KG1 (cell line): Measurements from ENCODE around the gene RFTN2.
"Not testable (repeated sequence)": the region's sequence is repeated elsewhere in the genome, so short reads cannot be mapped to it uniquely, and the experiment has no call there.

Experiments used
- DNase-seq: peaks from one replicate; lab custom pipeline; 2025; lab: John Stamatoyannopoulos, UW

The RFTN2 gene

DNA sequence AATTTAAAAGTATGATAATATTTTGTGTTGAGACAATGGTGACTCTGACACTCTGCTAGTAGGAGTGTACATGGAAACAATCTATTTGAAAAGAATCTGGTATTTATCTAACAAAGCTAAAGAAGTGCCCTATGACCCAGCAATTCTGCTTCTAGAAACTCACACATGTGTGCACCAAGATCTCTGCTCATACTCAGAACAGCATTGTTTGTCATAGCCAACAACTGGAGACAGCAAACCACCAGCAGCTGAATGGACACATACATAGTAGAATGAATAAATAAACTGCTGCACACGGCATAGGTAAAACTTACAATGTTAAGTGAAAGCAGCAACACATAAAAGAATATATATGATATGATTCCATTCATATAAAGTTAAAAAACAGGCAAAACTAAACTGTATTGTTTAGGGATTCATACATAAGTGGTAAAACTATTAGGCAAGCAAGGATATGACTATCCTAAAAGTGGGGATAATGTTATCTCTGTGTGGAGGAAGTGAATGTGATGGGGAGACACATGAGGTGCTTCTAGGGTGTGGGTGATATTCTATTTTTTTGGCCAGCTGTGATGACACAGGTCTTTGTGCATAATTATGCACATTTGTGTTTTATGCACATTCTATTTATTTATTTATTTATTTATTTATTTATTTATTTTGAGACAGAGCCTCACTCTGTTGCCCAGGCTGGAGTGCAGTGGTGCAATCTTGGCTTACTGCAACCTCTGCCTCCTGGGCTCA, 71.1 kb downstream of the RFTN2 start:
- no peak for DNase-seq

DNA sequence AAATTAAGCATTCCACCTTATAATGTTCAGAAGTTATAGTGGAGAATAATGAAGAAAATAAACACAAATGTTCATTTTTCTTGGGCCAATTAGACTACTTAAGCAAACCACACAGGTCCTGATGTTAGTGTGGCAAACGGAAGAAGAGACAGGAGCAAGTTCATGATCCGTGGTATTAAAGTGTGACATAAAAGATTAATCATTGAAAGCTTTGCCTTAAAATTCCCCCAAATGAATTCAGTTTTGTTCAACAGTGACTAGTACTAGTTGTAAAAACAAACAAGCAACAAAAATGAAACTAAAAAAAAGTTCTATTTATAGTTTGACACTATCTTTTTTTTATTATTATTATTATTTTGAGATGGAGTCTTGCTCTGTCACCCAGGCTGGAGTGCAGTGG, 73.7 kb downstream of the RFTN2 start:
- no peak for DNase-seq

DNA sequence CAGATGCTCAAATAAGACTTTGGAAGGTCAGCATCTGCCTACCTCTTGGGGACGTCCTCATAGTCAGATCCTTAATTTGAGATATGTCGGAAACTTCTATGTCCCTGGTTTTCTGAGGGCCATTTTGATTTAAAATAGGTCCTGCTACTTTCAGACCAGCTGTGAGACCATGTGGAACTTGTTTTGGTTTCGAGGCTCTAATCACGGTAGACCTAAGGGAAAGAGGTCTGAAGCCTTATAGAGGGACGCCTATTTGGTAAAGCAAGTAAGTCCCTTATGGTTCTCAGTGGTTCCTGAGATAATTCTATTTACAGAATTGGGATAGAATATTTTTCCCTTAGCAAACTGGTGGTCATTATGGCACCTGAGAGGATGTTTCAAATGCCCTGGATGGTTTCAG, 75.1 kb downstream of the RFTN2 start:
- no peak for DNase-seq

DNA sequence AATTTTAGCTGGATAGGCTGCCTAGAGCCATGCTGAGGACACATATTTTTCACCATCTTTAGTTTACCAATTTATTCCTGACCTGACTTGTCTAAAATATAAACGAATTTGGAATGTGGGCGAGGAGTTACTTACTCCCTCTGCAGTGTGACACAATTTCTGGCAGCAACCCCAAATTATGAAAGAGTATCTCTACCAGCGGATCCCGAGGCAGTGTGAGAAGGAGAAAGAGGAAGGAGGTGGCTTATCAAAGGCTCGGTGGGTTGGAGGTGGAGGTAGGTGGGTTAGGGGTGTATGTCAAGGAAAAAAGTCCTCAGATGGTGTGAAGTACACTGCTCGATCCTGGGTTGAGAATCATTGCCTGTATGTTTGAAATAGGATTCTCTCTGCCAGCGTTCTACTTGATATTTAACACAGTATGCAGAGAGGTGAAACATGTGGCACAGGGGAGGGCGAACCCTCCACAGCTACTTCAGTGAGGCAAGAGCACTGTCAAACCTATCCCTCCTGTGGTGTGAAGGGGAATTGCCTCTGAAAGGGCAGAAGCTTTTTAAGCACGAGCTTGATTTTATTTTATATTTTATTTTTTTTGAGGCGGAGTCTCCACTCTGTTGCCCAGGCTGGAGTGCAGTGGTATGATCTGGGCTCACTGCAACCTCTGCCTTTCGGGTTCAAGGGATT, 76.0 kb downstream of the RFTN2 start:
- no peak for DNase-seq

DNA sequence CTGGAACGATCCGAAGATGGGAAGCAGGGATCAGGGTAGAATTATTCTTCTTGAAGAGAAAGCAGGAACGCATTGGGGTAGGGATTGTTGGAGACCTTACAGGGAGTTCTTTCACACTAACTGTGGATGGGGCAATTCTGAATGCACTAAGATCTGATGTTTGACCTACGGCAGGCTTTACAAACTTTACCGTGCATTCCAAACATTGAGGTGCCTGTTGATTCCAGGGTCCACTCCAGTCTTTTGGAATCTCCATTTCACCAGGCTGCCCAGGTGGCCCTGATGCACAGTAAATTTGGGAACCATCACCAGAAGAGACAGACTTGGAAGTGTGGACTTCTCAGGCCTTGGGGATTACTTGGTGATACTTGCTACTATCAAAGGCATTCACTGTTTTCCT, 76.9 kb downstream of the RFTN2 start:
- no peak for DNase-seq

DNA sequence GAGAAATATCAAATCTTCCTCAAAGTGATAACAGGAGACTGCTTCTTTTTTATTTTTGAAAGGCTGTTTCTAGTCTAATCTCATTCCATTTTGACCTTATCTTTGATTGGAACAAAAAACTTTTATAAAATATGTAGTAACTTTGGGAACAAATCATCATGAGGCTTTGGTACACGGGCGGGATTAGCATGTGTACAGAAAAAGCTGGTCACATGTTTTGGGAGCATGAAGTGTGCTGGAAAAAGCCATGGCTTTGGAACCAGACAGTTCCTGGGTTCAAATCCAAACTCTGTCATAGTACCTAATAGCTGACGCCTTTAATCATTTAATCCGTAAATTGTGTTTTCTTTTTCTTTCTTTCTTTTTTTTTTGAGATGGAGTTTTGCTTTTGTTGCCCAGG, 78.2 kb downstream of the RFTN2 start:
- no peak for DNase-seq

DNA sequence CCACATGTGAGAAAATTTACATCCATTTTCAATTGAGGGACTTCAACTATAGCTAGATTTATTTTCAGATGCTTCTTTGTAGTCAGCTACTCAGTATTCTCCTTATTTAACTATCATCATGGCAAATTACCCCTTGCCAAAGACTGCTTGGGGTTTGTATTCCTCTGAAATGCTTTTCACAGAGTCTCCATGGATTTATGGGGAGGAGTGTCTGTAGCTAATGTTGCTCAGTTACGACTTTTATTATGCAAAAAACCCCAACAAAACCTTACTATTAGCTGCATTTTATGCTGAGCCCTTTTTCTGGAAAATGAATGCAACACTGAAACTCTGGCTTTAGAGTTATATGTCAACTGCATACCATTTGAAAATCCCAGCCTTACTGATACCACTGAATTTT, 78.6 kb downstream of the RFTN2 start:
- no peak for DNase-seq

DNA sequence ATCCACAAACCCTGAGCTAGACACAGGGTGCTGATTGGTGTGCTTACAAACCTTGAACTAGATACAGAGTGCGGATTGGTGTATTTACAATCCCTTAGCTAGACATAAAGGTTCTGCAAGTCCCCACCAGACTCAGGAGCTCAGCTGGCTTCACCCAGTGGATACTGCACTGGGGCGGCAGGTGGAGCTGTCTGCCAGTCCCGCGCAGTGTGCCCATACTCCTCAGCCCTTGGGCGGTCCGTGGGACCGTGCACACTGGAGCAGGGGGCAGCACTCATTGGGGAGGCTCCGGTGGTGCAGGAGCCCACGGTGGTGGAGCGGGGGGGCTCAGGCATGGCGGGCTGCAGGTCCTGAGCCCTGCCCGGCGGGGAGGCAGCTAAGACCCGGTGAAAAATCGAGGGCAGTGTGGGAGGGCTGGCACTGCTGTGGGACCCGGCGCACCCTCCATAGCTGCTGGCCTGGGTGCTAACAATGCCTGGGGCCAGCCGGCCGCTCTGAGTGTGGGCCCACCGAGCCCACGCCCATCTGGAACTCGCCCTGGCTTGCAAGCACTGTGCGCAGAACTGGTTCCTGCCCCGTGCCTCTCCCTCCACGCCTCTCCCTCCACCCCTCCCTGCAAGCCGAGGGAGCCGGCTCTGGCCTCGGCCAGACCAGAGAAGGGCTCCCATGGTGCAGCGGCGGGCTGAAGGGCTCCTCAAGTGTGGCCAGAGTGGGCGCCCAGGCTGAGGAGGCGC, 83.9 kb downstream of the RFTN2 start:
- no peak for DNase-seq

DNA sequence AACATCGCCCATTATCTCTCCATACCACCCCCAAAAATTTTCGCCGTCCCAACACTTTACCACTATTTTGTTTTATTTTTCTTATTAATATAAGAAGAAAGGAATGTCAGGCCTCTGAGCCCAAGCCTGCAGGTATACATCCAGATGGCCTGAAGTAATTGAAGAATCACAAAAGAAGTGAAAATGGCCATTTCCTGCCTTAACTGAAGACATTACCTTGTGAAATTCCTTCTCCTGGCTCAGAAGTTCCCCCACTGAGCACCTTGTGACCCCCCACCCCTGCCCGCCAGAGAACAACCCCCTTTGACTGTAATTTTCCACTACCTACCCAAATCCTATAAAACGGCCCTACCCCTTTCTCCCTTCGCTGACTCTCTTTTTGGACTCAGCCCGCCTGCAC, 88.1 kb downstream of the RFTN2 start:
- not testable (repeated sequence) for DNase-seq

DNA sequence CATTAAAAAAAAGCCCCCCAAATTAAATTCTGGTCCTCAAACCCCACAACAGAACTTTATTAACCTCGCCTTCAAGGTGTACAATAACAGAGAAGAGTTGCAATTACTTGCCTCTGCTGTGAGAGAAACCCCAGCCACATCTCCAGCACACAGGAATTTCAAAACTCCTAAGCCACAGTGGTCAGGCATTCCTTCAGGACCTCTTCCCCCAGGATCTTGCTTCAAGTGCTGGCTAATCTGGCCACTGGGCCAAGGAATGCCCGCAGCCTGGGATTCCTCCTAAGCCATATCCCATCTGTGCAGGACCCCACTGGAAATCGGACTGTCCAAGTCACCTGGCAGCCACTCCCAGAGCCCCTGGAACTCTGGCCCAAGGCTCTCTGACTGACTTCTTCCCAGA, 95.2 kb downstream of the RFTN2 start:
- not testable (repeated sequence) for DNase-seq

DNA sequence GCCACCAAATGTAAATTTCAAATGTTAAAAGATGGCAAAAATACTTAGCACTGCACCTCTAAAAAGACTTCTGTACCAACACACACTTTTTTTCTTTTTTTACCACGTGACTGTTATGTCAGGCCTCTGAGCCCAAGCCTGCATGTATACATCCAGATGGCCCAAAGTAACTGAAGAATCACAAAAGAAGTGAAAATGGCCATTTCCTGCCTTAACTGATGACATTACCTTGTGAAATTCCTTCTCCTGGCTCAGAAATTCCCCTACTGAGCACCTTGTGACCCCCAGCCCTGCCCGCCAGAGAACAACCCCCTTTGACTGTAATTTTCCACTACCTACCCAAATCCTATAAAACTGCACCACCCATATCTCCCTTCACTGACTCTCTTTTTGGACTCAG, 97.1 kb downstream of the RFTN2 start:
- DNase-seq: not testable (repeated sequence)

DNA sequence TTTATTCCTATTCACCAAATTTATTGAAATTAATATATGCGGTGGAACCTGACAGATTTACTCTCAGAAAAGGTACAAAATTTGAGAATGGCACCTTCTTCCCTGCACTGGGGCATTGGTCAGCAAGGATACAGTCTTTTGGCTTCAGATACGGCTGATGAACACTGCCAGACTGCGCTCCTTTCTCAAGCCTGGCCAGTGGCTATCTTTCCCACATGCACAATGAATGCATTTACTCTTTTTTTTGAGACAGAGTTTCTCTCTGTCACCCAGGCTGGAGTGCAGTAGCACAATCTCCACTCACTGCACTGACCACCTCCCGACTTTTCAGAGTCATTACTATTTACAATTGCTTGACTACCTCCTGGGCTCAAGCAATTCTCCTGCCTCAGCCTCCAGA, 97.9 kb downstream of the RFTN2 start:
- no peak for DNase-seq

DNA sequence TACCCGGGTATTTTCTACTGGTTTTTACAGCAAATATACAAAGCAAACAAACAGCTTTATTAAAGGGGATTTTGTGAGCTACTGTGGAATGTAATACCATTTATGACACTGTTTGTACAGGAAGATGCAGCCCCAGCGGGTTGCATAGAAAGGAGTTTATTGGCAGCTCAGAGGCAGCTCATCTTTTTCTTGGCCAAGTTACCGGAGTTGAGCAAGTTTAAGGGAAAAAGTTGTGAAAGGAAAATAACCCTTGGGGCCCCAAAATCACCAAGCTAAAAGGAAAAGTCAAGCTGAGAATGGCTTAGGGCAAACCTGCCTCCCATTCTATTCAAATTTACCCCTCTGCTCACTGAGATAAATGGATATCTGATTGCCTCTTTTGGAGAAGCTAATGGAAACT, 98.8 kb downstream of the RFTN2 start:
- DNase-seq: no peak

DNA sequence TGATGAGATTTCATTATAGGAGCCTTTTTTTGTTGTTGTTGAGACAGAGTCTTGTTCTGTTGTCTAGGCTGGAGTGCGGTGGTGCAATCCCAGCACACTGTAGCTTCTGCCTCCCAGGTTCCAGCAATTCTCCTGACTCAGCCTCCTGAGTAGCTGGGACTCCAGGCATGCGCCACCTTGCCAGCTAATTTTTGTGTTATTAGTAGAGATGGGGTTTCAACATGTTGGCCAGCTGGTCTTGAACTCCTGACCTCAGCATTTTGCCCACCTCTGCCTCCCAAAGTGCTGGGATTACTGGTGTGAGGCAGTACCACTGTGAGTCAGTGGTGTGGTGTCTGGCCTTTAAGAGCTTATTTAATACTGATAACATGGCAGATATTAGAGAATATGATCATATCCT, 99.4 kb downstream of the RFTN2 start:
- DNase-seq: no peak

DNA sequence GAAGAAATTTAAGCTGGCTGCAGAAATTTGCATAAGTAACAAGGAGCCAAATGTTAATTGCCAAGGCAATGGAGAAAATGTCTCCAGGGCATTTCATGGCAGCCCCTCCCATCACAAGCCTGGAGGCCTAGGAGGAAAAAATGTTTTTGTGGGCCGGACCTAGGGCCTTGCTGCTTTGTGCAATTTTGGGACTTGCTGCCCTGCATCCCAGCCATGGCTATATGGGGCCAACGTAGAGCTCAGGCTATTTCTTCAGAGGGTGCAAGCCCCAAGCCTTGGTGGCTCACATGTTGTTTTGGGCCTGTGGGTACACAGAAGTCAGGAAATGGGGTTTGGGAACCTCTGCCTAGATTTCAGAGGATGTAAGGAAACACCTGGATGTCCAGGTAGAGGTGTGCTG, 101.8 kb downstream of the RFTN2 start:
- DNase-seq: no peak

DNA sequence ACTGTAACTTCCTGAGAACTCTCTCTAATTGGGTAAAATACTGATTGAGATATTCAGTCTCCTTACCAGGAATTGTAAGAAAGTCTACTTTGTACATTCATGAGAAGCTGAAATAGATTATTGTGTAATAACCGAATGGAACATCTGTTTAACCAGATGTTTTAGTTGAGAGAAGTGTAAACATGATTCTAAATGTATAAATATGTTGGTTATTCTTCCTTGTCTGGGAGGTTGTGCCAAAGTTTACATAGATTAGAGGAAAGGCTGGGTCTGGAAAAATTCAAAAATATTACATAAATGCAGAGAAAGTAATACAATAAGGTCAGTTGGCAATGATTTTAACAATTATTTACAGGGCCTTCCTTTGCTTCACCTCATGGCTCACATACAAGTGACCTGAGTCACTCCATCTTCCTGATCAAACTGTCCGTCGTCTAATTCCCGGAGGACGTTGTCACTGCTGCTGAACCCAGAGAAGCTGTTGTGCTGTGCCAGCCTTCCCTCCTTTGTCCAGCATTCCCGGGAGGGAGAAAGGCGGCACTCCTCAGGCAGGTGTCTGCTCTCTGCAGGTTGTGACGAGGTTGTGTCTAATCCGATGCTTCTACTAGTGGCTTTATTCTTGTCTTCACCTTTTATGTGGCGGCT, 103.6 kb downstream of the RFTN2 start:
- DNase-seq: no peak

DNA sequence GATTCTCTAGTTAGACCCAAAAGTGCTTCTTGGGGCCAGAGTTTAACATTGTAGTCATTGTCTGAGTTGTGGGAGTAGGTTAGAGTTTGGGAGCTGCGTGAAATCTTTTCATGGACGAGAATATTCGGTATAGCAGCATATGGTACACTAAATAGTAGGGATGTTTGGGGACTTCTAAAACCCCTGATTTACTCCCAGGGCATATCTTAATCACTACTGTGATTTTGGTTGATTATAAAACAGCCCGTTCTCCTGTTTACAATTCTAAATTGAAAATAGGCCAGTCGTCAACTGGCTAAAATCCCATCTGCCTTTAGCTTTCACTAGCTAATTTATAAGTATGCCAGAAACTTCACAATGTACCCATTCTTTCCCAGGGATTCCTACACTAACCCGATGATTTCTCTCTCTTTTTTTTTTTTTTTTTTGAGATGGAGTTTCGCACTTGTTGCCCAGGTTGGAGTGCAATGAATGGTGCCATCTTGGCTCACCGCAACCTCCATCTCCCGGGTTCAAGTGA, 115.2 kb downstream of the RFTN2 start:
- DNase-seq: no peak

DNA sequence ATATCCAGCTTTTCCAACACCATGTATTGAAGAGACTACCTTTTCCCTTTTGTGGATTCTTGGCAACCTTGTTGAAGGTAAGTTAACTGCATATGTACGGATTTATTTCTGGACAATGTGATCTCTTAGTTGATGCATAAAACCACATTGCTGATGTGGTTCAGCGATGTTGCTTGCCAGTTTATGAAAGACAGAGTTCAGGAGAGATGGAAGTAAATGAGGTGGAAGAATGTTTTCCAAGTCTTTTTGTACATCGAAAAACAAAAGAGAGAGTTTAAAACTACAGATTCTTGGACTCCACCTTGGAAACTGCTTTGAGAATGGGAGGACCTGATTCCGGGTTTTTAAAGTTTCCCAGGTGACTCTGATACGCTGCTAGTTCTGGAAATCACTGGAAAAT, 115.7 kb downstream of the RFTN2 start:
- no peak for DNase-seq

DNA sequence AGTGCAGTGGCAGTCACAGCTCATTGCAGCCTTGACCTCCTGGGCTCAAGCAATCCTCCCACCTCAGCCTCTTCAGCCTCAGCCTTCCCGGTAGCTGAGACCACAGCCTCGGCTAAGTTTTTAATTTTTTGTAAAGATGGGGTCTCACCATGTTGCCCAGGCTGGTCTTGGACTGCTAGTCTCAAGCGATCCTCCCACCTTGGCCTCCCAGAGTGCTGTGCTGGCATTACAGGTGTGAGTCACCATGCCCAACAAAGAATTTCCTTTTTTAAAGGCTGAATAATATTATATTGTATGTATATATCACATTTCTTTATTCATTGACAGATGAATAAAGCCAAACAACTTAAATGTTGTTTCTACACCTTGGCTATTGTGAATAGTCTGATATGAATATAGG, 117.0 kb downstream of the RFTN2 start:
- no peak for DNase-seq

DNA sequence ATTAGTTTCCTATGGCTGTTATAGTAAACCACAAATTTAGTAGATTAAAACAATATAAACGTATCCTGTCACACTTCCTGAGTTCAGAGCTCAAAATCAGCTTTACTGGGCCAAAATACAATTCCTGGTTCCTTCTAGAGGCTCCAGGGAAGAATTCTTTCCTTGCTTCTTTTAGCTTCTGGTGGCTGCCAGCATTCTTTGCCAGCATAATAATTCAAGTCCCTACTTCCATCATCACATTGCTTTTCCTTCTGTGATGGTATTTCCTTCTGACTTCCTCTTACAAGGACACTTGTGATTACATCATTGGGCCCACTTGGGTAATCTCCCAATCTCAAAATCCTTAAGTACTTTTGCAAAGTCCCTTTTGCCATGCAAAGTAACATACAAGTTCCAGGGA, 118.9 kb downstream of the RFTN2 start:
- no peak for DNase-seq

DNA sequence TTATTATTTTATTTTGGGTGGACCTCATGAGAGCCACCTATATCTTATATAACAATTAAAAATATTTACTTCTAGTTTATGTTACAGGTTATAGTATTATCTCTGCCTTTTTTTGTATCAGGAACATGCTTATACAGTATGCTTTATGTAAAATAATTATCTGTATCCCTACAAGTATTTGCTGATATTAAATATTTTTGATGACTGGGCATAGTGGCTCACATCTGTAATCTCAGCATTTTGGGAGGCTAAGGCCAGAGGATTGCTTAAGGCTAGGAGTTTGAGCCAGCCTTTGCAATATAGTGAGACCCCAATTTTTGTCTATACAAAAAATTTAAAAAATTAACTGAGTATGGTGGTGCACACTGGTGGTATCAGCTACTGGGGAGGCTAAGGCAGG, 119.9 kb downstream of the RFTN2 start:
- DNase-seq: no peak

DNA sequence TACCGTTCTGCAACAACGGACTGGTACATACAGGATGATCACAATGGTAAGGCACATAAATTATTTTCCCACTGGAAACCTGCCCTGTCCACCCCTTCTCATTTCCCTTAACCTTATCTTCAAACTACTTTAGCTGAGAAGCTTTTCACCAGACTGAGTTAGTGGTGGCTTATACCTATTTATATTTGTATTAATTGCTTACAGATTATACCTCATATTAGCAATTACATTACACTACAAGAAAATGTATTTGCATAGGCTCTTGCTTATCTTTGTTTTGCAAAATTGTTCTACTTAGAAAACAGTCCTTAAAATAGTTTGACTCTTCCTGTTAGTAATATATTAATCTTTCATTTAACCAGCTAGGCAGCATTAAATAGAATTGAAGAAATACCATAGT, 124.1 kb downstream of the RFTN2 start:
- not testable (repeated sequence) for DNase-seq

DNA sequence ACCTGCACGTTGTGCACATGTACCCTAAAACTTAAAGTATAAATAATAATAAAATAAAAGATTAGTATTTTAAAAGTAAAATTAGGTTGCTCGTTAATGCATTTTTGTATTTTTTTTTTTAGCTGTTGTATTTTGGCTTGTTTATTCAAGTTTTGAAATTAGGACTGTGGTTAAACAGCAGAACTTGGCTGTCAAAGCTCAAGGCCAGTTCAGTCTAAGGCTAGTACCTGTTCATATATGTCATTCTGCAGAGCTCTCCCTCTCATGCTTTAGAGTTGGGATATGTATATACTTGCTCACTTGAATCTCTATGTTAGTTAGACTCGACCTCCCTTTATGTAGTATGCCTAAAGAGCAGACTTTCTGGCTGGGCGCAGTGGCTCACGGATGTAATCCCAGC, 126.8 kb downstream of the RFTN2 start:
- DNase-seq: no peak
